Activated B cell treated with CpG ODN at 0.5 μM for 24 hours (primary cell): ENCODE measurements around the gene CNTN6. TPM values are rescaled to one million over a fixed set of nuclear protein-coding genes. Genes with fewer than 3 reads are reported as not detected.

Source experiments
- ATAC-seq: fragments of 200-7000 bp; cut with Tn5 transposase; one replicate; pipeline ENCODE4 v1.10.0; 2021; ENCODE audit warnings: low read depth, mild to moderate bottlenecking, moderate library complexity
- CTCF ChIA-PET: fragments of 350-600 bp; sonication (Branson Sonifier 250); formaldehyde crosslinking; loops from one replicate; lab custom pipeline; 2021; ENCODE audit warnings: antibody characterized with exemption; lab: Charles Lee
- POLR2A ChIA-PET: fragments of 350-600 bp; sonication (Branson Sonifier 250); formaldehyde crosslinking; loops from one replicate; lab custom pipeline; 2021; ENCODE audit warnings: antibody characterized with exemption; lab: Charles Lee
- DNase-seq: peaks from one replicate; pipeline ENCODE4 v3.0.0; 2022
- H3K27ac Mint-ChIP-seq: one replicate; pipeline ENCODE4 v1.8.0; 2020; ENCODE audit warnings: mixed read lengths
- H3K27me3 Mint-ChIP-seq: one replicate; pipeline ENCODE4 v1.8.0; 2021; ENCODE audit warnings: mixed read lengths
- H3K36me3 Mint-ChIP-seq: one replicate; pipeline ENCODE4 v1.8.0; 2021; ENCODE audit warnings: low read depth, mixed read lengths
- H3K4me1 Mint-ChIP-seq: one replicate; pipeline ENCODE4 v1.8.0; 2021; ENCODE audit warnings: mixed read lengths
- H3K4me3 Mint-ChIP-seq: one replicate; pipeline ENCODE4 v1.8.0; 2020; ENCODE audit warnings: mild to moderate bottlenecking, mixed read lengths
- H3K9me3 Mint-ChIP-seq: one replicate; pipeline ENCODE4 v1.8.0; 2020; ENCODE audit warnings: mixed read lengths
- intact Hi-C: fragments of 100-400 bp; cut with micrococcal nuclease; formaldehyde crosslinking; loops from one replicate; pipeline ENCODE4 v1.15.1; 2024
- total RNA-seq: library from RNA; stranded (reverse); gene quantifications from 2 replicates; pipeline ENCODE4 v1.2.3, GENCODE V29; 2022
- TF ChIP-seq, protein P1 (sequence below): fragments of 200-600 bp; IDR thresholded peaks from one replicate; pipeline ENCODE4 v1.8.0; 2022; ENCODE audit warnings: antibody characterized with exemption, mild to moderate bottlenecking

CNTN6 gene
- total RNA-seq, 1 donor from 2014 or later, result not detected

- no peak overlapping the region for H3K27ac Mint-ChIP-seq
- CTCF ChIA-PET, result no interaction called here
Measured at GRCh38 chr3:1068985-1069384, 23.8 kb upstream of the CNTN6 start.

DNA sequence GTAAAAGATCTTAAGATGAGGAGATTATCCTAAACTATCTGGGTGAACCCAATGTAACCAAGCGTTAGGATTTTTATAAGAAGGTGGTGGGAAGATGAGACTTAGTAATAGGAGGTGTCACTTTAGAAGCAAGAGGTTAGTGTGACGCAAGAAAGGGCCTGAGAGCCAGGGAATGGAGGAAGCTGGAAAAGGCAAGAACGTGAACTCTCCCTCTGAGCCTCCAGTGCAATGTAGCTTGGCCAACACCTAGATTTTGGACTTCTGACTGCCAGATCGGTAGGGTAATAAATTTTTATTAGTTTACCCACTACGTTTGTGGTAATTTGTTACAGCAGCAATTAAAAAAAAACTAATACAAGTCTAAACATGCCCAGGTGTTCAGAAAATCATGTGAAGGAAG, 20.8 kb upstream of the CNTN6 start:
- no peak for DNase-seq
- ChIA-PET CTCF (no interaction called here), POLR2A (no interaction called here)
- Mint-ChIP-seq H3K9me3 (no peaks in the 10 kb centered on the region), H3K4me1 (no peaks in the 10 kb centered on the region), H3K36me3 (no peaks in the 10 kb centered on the region), H3K27me3 (no peaks in the 10 kb centered on the region), H3K4me3 (no peak overlapping the region), H3K27ac (no peak overlapping the region)
- ATAC-seq, result no peak
- TF ChIP-seq, protein P1, sequence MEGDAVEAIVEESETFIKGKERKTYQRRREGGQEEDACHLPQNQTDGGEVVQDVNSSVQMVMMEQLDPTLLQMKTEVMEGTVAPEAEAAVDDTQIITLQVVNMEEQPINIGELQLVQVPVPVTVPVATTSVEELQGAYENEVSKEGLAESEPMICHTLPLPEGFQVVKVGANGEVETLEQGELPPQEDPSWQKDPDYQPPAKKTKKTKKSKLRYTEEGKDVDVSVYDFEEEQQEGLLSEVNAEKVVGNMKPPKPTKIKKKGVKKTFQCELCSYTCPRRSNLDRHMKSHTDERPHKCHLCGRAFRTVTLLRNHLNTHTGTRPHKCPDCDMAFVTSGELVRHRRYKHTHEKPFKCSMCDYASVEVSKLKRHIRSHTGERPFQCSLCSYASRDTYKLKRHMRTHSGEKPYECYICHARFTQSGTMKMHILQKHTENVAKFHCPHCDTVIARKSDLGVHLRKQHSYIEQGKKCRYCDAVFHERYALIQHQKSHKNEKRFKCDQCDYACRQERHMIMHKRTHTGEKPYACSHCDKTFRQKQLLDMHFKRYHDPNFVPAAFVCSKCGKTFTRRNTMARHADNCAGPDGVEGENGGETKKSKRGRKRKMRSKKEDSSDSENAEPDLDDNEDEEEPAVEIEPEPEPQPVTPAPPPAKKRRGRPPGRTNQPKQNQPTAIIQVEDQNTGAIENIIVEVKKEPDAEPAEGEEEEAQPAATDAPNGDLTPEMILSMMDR, result no peak
- intact Hi-C loops, result no loop called here

More at GRCh38 chr3:1068985-1069384, 23.8 kb upstream of the CNTN6 start:
- intact Hi-C loops, result no loop called here
- TF ChIP-seq, protein P1, result no peak
- DNase-seq, result no peak
- POLR2A ChIA-PET, result no interaction called here
- no peak for ATAC-seq
- Mint-ChIP-seq H3K4me3 (no peak overlapping the region), H3K27me3 (no peaks in the 10 kb centered on the region), H3K9me3 (no peaks in the 10 kb centered on the region), H3K4me1 (no peaks in the 10 kb centered on the region), H3K36me3 (no peaks in the 10 kb centered on the region)

GRCh38 chr3:1079662-1080061, 13.2 kb upstream of the CNTN6 start:
- no peaks in the 10 kb centered on the region for H3K36me3 Mint-ChIP-seq
- no peak overlapping the region for H3K4me3 Mint-ChIP-seq
- ATAC-seq (no peak), DNase-seq (no peak)
- intact Hi-C loops, result loop anchor here (5.0 to 10.0 kb wide), 4 partner anchors 665 to 1843 kb away; no protein-coding TSS in a partner anchor
- H3K27me3 Mint-ChIP-seq, result no peaks in the 10 kb centered on the region
- H3K9me3 Mint-ChIP-seq, result no peaks in the 10 kb centered on the region
- H3K27ac Mint-ChIP-seq, result no peak overlapping the region
- ChIA-PET POLR2A (no interaction called here), CTCF (no interaction called here)
- H3K4me1 Mint-ChIP-seq, result no peaks in the 10 kb centered on the region
- TF ChIP-seq, protein P1, result no peak

DNA sequence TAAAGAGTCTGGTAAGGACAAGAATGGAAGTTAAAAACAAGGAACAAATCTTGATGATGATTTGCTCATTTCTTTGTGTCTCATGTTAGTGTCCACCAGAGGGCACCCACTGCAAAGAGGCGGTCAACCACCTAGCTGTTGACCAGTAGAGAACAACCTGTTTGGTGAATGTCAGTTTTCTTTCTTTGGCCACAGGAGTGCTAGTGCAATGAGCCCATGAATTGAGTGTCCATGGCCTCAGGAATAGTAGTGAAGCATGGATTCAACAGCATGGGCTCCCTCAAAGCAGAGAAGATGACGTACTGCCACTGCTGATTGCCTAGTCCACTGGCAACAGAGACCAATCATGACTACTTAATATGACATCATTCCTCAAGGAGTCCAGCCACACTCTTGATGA, 10.7 kb upstream of the CNTN6 start:
- intact Hi-C loops, result loop anchor here (5.0 to 10.0 kb wide), 4 partner anchors 667 to 1840 kb away; no protein-coding TSS in a partner anchor
- H3K4me3 Mint-ChIP-seq, result no peak overlapping the region
- DNase-seq, result no peak
- no peaks in the 10 kb centered on the region for H3K4me1 Mint-ChIP-seq
- TF ChIP-seq, protein P1, result no peak
- H3K36me3 Mint-ChIP-seq, result no peaks in the 10 kb centered on the region
- no peak overlapping the region for H3K27ac Mint-ChIP-seq
- no peaks in the 10 kb centered on the region for H3K27me3 Mint-ChIP-seq
- ChIA-PET POLR2A (no interaction called here), CTCF (no interaction called here)
- H3K9me3 Mint-ChIP-seq, result no peaks in the 10 kb centered on the region
- ATAC-seq, result no peak

DNA sequence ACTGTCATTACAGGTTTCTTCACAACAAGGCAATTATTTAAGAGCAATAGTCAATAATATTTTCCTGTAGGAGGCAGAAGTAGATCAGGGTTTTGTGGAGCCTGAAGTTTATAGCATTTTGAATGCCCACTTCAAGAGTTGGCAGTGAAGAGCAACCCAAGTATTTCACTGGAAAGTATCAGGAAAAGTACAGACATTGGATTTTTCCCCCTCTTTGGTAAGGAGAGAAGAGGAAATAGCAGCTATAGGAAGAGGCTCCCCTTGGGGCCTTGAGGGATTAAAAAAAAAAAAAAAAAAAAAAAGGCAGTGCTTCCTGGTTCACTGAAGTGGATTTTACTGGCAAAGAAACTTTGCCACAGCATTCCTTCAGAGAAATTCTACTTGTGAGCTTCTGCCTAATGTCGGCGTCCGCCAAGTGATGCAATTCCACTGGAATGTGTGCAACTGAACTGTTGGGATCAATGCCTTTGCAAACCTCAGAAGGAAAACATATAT, 5.7 kb upstream of the CNTN6 start:
- no peaks in the 10 kb centered on the region for H3K27me3 Mint-ChIP-seq

More for the DNA sequence above, 5.7 kb upstream of the CNTN6 start:
- H3K9me3 Mint-ChIP-seq, result no peaks in the 10 kb centered on the region
- H3K36me3 Mint-ChIP-seq, result no peaks in the 10 kb centered on the region
- no peaks in the 10 kb centered on the region for H3K4me1 Mint-ChIP-seq
- no peak overlapping the region for H3K27ac Mint-ChIP-seq
- intact Hi-C loops, result loop anchor here (5.0 to 10.0 kb wide), 4 partner anchors 672 to 1625 kb away; no protein-coding TSS in a partner anchor
- TF ChIP-seq, protein P1, result no peak
- ChIA-PET POLR2A (interaction anchor here (0.6 kb wide), 1 partner anchor 890 kb away, joined by 4 read pairs; no protein-coding TSS in a partner anchor), CTCF (no interaction called here)
- H3K4me3 Mint-ChIP-seq, result no peak overlapping the region
- ATAC-seq, result no peak
- DNase-seq, result no peak
